Mammary epithelial cell (primary cell): ENCODE measurements around the gene NCKAP5.
A peak's percentile ranks its signal among the peaks of the same experiment; 100 is the strongest.

Experiments used
- CTCF ChIP-seq, 2 donors: IDR thresholded peaks in 1 of 2; conservative IDR thresholded peaks in 1 of 2; 2 replicates each; pipeline ENCODE4 v1.5.1; 2011 to 2012; ENCODE audit warnings: inconsistent platforms in 2 of 2, low read length in 2 of 2, mild to moderate bottlenecking in 2 of 2, control low read depth in 1 of 2, low read depth in 1 of 2; ENCODE audit not compliant: insufficient read depth in 1 of 2; ENCODE audit errors: extremely low read depth in 1 of 2
- EZH2 ChIP-seq: IDR thresholded peaks from 2 replicates; pipeline ENCODE4 v1.6.1; 2012; ENCODE audit warnings: low read length, inconsistent platforms, borderline replicate concordance

- TF ChIP-seq CTCF (conservative IDR thresholded peaks at IDR 0.05 in 1 of 2, IDR thresholded peaks at IDR 0.05 in 1 of 2; ENCODE audit: extremely low read depth in 1 of 2, insufficient read depth in 1 of 2, low read depth in 1 of 2, low read length in 2 of 2): peak in 1 of 2 donors; percentile 29
- no peak for TF ChIP-seq EZH2
Measured at GRCh38 chr2:132991471-132992045, 576.7 kb downstream of the NCKAP5 start.
